SK-N-MC (cell line): ENCODE measurements around the gene CYB5B.

Experiments used
- DNase-seq: peaks from one replicate; pipeline ENCODE4 v3.0.0-alpha.2; 2011; ENCODE audit warnings: low read depth, low spot score
- H3K27ac ChIP-seq: fragments of 200-600 bp; sonication (generic); 2 replicates; pipeline ENCODE4 v1.5.1; 2016; ENCODE audit warnings: mixed run types
- H3K36me3 ChIP-seq: fragments of 200-600 bp; sonication (generic); 2 replicates; pipeline ENCODE4 v1.6.1; 2017; ENCODE audit warnings: antibody characterized with exemption, low read length, mixed read lengths; ENCODE audit not compliant: insufficient read depth
- H3K4me3 ChIP-seq: fragments of 200-600 bp; sonication (generic); 2 replicates; pipeline ENCODE4 v1.5.1; 2016
- H3K9ac ChIP-seq: fragments of 200-600 bp; sonication (generic); 2 replicates; pipeline ENCODE4 v1.8.0; 2017; ENCODE audit warnings: mixed run types, mixed read lengths; ENCODE audit not compliant: insufficient read length
- H3K9me3 ChIP-seq: fragments of 200-600 bp; sonication (generic); 2 replicates; pipeline ENCODE4 v1.6.1; 2017; ENCODE audit warnings: low read depth, mild to moderate bottlenecking, antibody characterized with exemption, low read length, moderate library complexity, mixed read lengths
- EZH2 ChIP-seq: fragments of 200-600 bp; sonication (generic); IDR thresholded peaks from one replicate; pipeline ENCODE4 v1.6.1; 2017; ENCODE audit warnings: antibody characterized with exemption
- FOXP2 ChIP-seq: optimal IDR thresholded peaks from 2 replicates; pipeline ENCODE3; 2011; ENCODE audit warnings: mild to moderate bottlenecking, moderate library complexity; ENCODE audit not compliant: insufficient read depth; ENCODE audit errors: extremely low read length, control extremely low read depth
- POLR2AphosphoS5 ChIP-seq: IDR thresholded peaks from 2 replicates; pipeline ENCODE4 v1.6.1; 2012; ENCODE audit warnings: mild to moderate bottlenecking, low read depth, low read length, borderline replicate concordance

Gene CYB5B, protein sequence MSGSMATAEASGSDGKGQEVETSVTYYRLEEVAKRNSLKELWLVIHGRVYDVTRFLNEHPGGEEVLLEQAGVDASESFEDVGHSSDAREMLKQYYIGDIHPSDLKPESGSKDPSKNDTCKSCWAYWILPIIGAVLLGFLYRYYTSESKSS

DNA sequence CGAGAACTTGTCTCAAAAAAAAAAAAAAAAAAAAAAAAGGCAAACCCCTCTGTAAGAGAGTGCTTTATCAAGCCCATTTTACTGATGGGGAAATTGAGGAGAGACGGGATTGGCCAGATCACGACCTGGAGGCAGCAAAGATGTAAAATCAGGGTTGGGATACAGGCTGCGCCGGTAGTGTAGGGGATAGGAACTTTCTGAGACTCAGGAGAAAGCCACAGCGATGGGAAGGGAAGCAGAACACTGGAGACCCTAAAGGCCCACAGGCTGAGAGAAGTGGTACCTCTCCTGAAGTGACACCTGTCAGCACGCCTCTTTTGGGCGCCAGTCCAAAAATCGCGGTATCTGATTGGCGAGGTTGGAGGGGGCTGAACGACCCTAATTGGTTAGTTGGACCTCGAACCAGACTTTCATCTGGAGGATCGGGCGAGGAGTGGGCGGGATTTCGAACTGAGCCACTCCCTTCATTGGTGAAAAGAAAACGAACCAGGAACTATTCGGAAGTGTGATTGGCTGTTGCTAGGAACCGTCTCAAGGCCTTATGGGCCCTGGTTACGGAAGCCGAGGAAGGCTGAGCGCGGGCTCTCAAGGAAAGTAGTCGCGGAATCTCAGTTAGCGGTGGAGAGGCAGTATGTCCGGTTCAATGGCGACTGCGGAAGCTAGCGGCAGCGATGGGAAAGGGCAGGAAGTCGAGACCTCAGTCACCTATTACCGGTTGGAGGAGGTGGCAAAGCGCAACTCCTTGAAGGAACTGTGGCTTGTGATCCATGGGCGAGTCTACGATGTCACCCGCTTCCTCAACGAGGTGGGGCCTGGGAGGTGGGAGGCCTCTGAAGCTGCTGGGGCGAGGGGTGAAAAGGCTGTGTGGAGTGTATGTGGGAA lies at the start of gene CYB5B:
CYB5B (plus strand) TSS at position 567 of the 882 bp plus-strand sequence; CDS start at position 632, 65 bp downstream.
- peak; percentile 72 for DNase-seq
- Histone ChIP-seq H3K36me3 (peaks cover 28% of the 10 kb centered on the region), H3K9me3 (no peaks in the 10 kb centered on the region), H3K9ac (peak within 1 kb of the TSS; percentile 87), H3K4me3 (peak within 1 kb of the TSS; percentile 90), H3K27ac (peak within 1 kb of the TSS; percentile 60; the same call in 1 of the 2 replicates)
- TF ChIP-seq POLR2AphosphoS5 (peak; percentile 77), FOXP2 (no peak)

DNA sequence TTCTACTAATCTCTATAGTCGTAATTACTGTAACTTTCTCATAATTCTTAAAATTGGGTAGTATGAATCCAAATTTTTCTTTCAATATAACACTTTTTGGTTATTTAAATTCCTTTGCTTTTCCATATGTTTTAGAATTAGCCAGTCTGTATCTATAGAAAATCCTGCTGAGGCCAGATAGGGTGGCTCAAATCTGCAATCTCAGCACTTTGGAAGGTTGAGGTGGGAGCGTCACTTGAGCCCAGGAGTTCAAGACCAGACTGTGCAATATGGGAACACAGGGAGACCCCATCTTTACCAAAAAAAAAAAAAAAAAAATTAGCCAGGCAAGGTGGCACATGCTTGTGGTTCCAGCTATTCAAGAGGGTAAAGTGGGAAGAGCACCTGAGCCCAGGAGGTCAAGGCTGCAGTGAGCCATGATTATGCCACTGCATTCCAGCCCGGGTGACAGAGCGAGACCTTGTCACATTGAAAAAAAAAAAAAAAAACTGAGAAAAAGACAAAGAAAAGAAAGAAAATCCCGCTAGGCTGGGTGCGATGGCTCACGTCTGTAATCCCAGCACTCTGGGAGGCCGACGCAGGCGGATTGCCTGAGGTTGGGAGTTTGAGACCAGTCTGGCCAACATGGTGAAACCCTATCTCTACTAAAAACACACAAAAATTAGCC lies 47.9 kb upstream of the CYB5B start:
- Histone ChIP-seq H3K36me3 (peaks cover 12% of the 10 kb centered on the region; the same call in 1 of the 2 replicates), H3K9ac (no peak overlapping the region), H3K9me3 (no peaks in the 10 kb centered on the region), H3K27ac (no peak overlapping the region), H3K4me3 (no peak overlapping the region)
- TF ChIP-seq POLR2AphosphoS5 (no peak), EZH2 (no peak), FOXP2 (no peak)
- no peak for DNase-seq

DNA sequence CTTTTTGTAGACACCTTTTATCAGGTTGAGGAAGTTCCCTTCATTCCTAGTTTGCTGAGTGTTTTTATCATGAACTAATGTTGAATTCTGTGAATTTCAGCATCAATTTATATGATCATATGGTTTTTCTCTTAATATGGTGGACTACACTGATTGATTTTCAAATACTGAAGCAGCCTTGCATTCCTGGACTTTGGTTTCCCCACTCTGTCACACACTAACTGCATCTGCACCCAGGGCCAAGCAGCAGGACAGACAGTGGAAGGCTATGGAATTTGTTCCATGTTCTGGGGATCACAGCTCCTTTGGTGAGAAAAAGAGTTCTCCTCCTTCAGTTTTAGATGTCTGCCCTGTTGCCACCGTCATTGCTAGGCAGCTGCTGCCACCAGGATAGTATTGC lies 46.4 kb upstream of the CYB5B start:
- Histone ChIP-seq H3K9ac (no peak overlapping the region), H3K27ac (no peak overlapping the region), H3K4me3 (no peak overlapping the region), H3K36me3 (peaks cover 25% of the 10 kb centered on the region), H3K9me3 (no peaks in the 10 kb centered on the region)
- TF ChIP-seq POLR2AphosphoS5 (no peak), FOXP2 (no peak), EZH2 (no peak)
- no peak for DNase-seq

DNA sequence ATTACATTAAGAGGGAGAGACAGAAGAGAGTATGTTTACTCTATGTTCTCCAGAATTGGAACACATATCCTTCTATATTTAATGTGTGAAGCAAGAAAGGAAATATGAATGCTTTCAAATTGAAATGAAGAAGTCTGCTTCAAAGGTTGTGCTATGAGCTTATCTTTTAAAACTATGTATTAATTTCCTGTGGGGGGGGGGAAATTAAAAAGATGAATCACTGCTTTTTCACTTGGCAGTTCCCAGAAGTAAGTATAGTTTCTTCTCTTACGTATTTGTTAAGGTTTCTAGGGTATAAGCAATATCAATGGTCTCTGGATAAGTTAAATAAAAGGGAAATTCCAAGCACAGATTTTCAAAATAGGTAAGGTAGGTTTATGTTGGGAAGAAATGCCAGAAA lies 45.7 kb upstream of the CYB5B start:
- H3K4me3 ChIP-seq = no peak overlapping the region
- no peak overlapping the region for H3K9ac ChIP-seq
- H3K36me3 ChIP-seq = peaks cover 32% of the 10 kb centered on the region
- H3K9me3 ChIP-seq = no peaks in the 10 kb centered on the region
- no peak for TF ChIP-seq FOXP2
- TF ChIP-seq POLR2AphosphoS5 = no peak
- no peak for TF ChIP-seq EZH2
- no peak overlapping the region for H3K27ac ChIP-seq
- DNase-seq = no peak

DNA sequence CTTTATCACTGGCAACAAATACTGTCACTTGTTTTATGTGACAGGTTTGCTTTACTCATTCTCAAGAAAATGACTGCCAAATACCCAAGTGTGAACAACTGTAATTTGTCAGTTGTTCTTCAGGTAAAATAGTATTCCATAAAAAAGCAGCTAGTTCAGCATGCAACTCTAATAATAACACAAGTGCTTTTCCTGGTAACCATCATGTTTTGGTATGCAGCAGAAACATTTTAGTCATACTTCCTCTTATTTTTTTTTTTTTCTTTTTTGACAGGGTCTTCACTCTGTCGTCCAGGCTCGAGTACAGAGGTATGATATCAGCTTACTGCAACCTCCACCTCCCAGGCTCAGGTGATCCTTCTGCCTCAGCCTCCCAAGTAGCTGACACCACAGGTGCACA lies 43.2 kb upstream of the CYB5B start:
- DNase-seq = no peak
- TF ChIP-seq EZH2 (no peak), FOXP2 (no peak), POLR2AphosphoS5 (no peak)
- no peaks in the 10 kb centered on the region for H3K9me3 ChIP-seq
- H3K9ac ChIP-seq = no peak overlapping the region
- H3K27ac ChIP-seq = no peak overlapping the region
- H3K4me3 ChIP-seq = no peak overlapping the region
- H3K36me3 ChIP-seq = peaks cover 39% of the 10 kb centered on the region

DNA sequence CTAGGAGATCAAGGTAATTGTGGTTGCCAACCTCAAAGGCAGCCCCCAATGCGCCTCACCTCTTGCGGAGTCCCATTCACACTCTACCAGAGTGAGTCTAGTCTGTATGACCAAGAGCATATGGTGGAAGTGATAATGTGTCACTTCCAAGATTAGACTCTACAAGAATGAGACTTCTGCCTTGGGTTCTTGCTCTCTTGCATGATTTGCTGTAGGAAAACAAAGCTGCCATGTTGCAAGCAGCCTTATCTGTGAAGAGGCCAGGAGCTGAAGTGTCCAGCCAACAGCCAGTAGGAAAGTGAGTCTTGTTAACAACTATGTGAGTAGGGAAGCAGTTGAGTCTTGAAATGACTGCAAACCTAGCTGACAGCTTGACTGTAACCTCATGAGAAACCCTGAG lies 42.0 kb upstream of the CYB5B start:
- DNase-seq = no peak
- Histone ChIP-seq H3K36me3 (peaks cover 39% of the 10 kb centered on the region), H3K4me3 (no peak overlapping the region), H3K27ac (no peak overlapping the region), H3K9me3 (no peaks in the 10 kb centered on the region), H3K9ac (no peak overlapping the region)
- no peak for TF ChIP-seq FOXP2
- no peak for TF ChIP-seq EZH2
- TF ChIP-seq POLR2AphosphoS5 = no peak

DNA sequence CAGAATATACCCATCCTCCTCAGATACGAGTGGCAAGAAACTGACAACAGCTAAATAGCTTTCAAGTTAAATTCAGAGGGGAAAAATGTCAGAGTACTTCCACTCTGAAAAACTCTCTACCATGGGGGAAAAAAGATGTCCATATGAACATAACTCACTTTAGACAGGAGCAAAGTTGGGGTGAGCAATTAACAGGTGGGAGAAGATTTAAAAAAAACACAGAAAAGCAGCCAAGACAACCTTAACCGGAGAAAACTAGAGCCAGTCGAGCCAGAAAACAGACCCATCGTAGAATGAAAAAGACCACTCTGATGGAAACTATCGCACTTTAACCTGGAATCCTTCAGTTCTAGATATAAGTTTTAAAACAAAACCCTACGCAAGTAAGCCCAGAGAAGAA lies 39.4 kb upstream of the CYB5B start:
- H3K36me3 ChIP-seq = peaks cover 30% of the 10 kb centered on the region
- H3K9ac ChIP-seq = peak overlapping the region; percentile 89
- peak overlapping the region; percentile 46; the same call in 1 of the 2 replicates for H3K27ac ChIP-seq
- peak overlapping the region; percentile 83 for H3K4me3 ChIP-seq
- no peak for TF ChIP-seq POLR2AphosphoS5
- no peak for TF ChIP-seq EZH2
- no peak for TF ChIP-seq FOXP2
- no peak for DNase-seq
- H3K9me3 ChIP-seq = no peaks in the 10 kb centered on the region

DNA sequence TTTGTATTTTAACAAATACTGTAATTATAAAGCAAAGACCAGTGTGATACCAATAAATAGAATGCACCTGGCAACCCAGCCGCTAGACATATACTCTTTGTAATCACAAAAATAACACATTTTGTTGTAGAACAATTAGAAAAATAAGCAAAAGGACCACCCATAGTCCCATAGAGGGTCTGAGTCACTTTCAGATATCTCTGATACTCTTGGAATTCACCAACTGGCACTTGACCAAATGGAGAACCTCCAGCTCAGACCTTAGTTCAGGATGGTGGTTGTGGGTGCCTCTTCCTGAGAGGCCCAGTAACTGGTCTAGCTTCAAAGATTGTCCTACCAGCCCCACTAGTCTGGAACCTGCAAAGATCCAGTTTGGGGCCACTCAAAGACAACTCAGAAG lies 37.8 kb upstream of the CYB5B start:
- Histone ChIP-seq H3K9me3 (no peaks in the 10 kb centered on the region), H3K4me3 (peak overlapping the region; percentile 83), H3K9ac (no peak overlapping the region), H3K27ac (no peak overlapping the region), H3K36me3 (peaks cover 27% of the 10 kb centered on the region)
- DNase-seq = no peak
- TF ChIP-seq EZH2 (no peak), POLR2AphosphoS5 (no peak)
